Stimulated activated naive CD4-positive, alpha-beta T cell treated with Interleukin-2 at 50 U/mL for 16 hours (primary cell): ENCODE measurements around the gene UBQLN1.

Experiments used
- DNase-seq: peaks from one replicate; lab custom pipeline; 2025; lab: John Stamatoyannopoulos, UW

UBQLN1 gene

GRCh38 chr9:83688921-83689320, 18.8 kb downstream of the UBQLN1 start:
- DNase-seq: no peak

GRCh38 chr9:83681490-83681889, 26.3 kb downstream of the UBQLN1 start:
- DNase-seq: no peak

GRCh38 chr9:83680233-83680632, 27.5 kb downstream of the UBQLN1 start:
- no peak for DNase-seq

GRCh38 chr9:83677596-83677995, 30.2 kb downstream of the UBQLN1 start:
- DNase-seq: no peak

- DNase-seq: no peak
Observed at GRCh38 chr9:83675466-83675865, 32.3 kb downstream of the UBQLN1 start.

- DNase-seq: no peak
Observed at GRCh38 chr9:83671451-83671850, 36.3 kb downstream of the UBQLN1 start.

GRCh38 chr9:83670381-83670780, 37.4 kb downstream of the UBQLN1 start:
- no peak for DNase-seq

- no peak for DNase-seq
Observed at GRCh38 chr9:83669067-83669466, 38.7 kb downstream of the UBQLN1 start.

- no peak for DNase-seq
Observed at GRCh38 chr9:83665580-83666200, 42.1 kb downstream of the UBQLN1 start.

GRCh38 chr9:83662933-83663332, 44.8 kb downstream of the UBQLN1 start:
- DNase-seq: no peak

GRCh38 chr9:83656952-83657351, 50.8 kb downstream of the UBQLN1 start:
- no peak for DNase-seq

GRCh38 chr9:83656032-83656680, 51.6 kb downstream of the UBQLN1 start:
- DNase-seq: no peak

GRCh38 chr9:83655433-83655832, 52.3 kb downstream of the UBQLN1 start:
- no peak for DNase-seq

- no peak for DNase-seq
Observed at GRCh38 chr9:83652433-83652832, 55.3 kb downstream of the UBQLN1 start.

- DNase-seq: no peak
Observed at GRCh38 chr9:83651558-83651957, 56.2 kb downstream of the UBQLN1 start.

- no peak for DNase-seq
Observed at GRCh38 chr9:83649515-83649914, 58.2 kb downstream of the UBQLN1 start.

GRCh38 chr9:83649080-83649479, 58.7 kb downstream of the UBQLN1 start:
- DNase-seq: peak; percentile 59

GRCh38 chr9:83646500-83647239, 61.1 kb downstream of the UBQLN1 start:
- no peak for DNase-seq

GRCh38 chr9:83642793-83643192, 65.0 kb downstream of the UBQLN1 start:
- no peak for DNase-seq

- no peak for DNase-seq
Observed at GRCh38 chr9:83639266-83639665, 68.5 kb downstream of the UBQLN1 start.

GRCh38 chr9:83637389-83637788, 70.4 kb downstream of the UBQLN1 start:
- DNase-seq: no peak

- no peak for DNase-seq
Observed at GRCh38 chr9:83636813-83637212, 70.9 kb downstream of the UBQLN1 start.

- no peak for DNase-seq
Observed at GRCh38 chr9:83633676-83634075, 74.1 kb downstream of the UBQLN1 start.
